Activated T-helper 17 cell treated with anti-CD3 and anti-CD28 coated beads, Interleukin-2, amount 50 U/mL, for 72 hours (primary cell): ENCODE measurements around the gene CDHR2. TPM values are rescaled to one million over a fixed set of nuclear protein-coding genes. Genes with fewer than 3 reads are reported as not detected.
A peak's percentile ranks its signal among the peaks of the same experiment; 100 is the strongest.
"Not testable (repeated sequence)": the region's sequence is repeated elsewhere in the genome, so short reads cannot be mapped to it uniquely, and the experiment has no call there.

Experiments used
- ATAC-seq: fragments of 150-1000 bp; cut with Tn5 transposase; replicated peaks from 2 replicates; pipeline ENCODE4 v1.10.0; 2021; ENCODE audit warnings: mild to moderate bottlenecking, moderate library complexity
- H3K27ac Mint-ChIP-seq: one replicate; pipeline ENCODE4 v1.8.0; 2022; ENCODE audit warnings: mixed read lengths
- H3K27me3 Mint-ChIP-seq: one replicate; pipeline ENCODE4 v1.8.0; 2022; ENCODE audit warnings: mixed read lengths
- H3K36me3 Mint-ChIP-seq: one replicate; pipeline ENCODE4 v1.8.0; 2022; ENCODE audit warnings: low read depth, mild to moderate bottlenecking, mixed read lengths
- H3K4me1 Mint-ChIP-seq: one replicate; pipeline ENCODE4 v1.8.0; 2022; ENCODE audit warnings: mixed read lengths
- H3K4me3 Mint-ChIP-seq: one replicate; pipeline ENCODE4 v1.8.0; 2022; ENCODE audit warnings: mild to moderate bottlenecking, mixed read lengths
- H3K9me3 Mint-ChIP-seq: one replicate; pipeline ENCODE4 v1.8.0; 2022; ENCODE audit warnings: mixed read lengths
- total RNA-seq, 2 donors: library from RNA; stranded (reverse); gene quantifications; one replicate each; pipeline ENCODE4 v1.2.3, GENCODE V29; 2022

The CDHR2 gene
- total RNA-seq, 2 donors from 2014 or later: 0.50 to 0.69 TPM

DNA sequence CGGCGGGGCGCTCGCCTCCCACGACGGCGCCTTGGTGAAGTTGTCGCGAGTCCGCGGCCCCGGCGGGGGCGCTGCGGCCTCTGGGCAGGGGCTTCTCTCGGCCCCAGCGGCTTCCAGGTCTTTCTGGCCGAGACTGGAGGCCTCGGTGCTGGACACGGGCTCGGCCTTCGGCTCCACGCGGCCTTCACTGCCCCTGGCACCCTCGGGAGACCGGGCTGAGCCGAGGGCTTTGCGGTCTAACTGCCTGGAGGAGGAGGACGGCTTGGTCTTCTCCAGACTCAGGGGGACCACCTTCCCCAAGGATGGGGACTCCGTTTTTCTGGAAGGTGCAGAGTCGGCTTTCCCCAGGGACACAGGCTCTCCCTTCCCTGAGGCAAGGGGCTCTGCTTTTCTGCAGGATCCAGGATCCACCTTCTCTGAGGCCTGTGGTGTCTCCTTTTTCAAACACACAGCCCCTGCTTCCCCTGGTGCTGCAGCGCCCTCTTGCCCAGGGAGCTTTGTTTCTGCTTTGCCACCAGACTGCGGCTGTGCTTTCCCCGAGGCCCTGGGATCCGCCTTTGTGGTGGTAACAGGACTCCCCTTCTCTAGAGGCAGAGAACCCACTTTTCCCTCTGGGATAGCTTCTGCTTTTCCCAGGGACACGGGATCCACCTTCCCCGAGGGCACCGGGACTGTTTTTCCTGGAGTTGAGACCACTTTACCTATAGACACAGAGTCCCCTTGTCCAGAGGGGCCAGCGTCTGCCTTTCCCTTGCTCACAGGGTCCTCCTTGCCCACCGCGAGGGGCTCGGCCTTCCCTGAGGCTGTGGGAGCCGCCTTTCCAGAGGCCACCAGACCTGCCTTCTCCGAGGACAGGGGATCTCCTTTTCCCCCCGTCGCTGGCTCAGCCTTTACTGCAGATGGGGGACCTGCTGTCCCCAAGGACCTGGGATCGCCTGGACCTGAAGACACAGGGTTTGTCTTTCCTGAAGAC, 48.6 kb downstream of the CDHR2 start:
- no peak for ATAC-seq
- peaks cover 7% of the 10 kb centered on the region for H3K4me1 Mint-ChIP-seq
- no peak overlapping the region for H3K27ac Mint-ChIP-seq
- H3K36me3 Mint-ChIP-seq: peaks cover 6% of the 10 kb centered on the region
- H3K9me3 Mint-ChIP-seq: no peaks in the 10 kb centered on the region
- no peaks in the 10 kb centered on the region for H3K27me3 Mint-ChIP-seq
- H3K4me3 Mint-ChIP-seq: peak overlapping the region; percentile 42

DNA sequence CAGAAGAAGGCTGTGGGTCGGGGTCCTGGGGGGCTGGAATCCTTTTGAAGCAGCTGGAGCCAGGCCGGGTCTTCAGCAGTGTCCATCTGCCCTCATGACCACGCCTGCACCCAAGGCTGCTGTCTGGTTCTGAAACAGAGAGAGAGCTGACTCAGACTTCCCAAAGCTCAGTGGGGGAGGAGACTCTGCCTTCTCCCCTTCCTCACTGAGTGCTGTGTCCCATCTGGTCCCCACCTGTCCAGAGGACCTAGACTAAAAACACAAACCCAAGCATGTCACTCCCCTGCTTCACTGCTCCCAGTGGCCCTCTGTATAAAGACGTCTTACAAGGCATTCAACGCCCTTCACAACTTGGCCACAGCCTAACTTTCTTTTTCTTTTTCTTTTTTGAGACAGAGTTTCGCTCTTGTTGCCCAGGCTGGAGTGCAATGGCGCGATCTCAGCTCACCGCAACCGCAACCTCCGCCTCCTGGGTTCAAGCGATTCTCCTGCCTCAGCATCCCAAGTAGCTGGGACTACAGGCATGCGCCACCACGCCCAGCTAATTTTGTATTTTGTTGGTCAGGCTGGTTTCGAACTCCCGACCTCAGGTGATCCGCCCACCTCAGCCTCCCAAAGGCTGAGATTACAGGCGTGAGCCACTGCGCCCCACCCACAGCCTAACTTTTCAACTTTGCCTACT, 50.7 kb downstream of the CDHR2 start:
- H3K36me3 Mint-ChIP-seq, H3K4me1 Mint-ChIP-seq, H3K27me3 Mint-ChIP-seq, H3K9me3 Mint-ChIP-seq: not testable (repeated sequence)
- H3K27ac Mint-ChIP-seq: peak overlapping the region; percentile 63
- peak overlapping the region; percentile 10 for H3K4me3 Mint-ChIP-seq
- ATAC-seq: peak; percentile 44

DNA sequence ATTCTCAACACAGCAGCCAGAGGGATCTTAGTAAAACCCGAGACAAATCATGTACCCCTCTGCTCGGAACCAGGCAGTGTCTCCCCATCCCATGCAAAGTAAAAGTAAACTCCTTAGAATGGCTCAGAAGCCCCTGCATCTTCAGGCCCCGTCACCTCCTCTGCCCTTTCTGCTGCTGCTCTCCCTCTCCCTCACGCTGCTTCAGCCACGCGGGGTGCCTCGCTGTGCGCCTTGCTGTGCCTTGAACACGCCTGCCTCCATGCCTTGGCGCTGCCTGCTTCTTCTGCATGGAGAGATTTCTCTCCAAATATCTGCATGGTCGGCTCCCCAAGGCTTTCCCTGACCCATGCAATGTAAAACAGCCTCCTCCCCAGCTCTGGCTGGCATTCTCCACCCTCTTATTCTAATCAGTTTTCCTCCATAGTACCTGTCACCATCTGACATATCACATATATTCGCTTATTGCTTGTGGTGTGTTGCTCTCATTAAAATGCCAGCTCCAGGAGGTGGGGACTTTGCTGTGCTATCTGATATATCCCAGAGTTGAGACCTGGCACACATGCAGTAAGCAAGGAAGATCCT, 52.9 kb downstream of the CDHR2 start:
- H3K27ac Mint-ChIP-seq: no peak overlapping the region
- H3K9me3 Mint-ChIP-seq: no peaks in the 10 kb centered on the region
- H3K27me3 Mint-ChIP-seq: no peaks in the 10 kb centered on the region
- H3K4me1 Mint-ChIP-seq: peaks cover 7% of the 10 kb centered on the region
- H3K36me3 Mint-ChIP-seq: peaks cover 6% of the 10 kb centered on the region
- no peak overlapping the region for H3K4me3 Mint-ChIP-seq
- no peak for ATAC-seq

DNA sequence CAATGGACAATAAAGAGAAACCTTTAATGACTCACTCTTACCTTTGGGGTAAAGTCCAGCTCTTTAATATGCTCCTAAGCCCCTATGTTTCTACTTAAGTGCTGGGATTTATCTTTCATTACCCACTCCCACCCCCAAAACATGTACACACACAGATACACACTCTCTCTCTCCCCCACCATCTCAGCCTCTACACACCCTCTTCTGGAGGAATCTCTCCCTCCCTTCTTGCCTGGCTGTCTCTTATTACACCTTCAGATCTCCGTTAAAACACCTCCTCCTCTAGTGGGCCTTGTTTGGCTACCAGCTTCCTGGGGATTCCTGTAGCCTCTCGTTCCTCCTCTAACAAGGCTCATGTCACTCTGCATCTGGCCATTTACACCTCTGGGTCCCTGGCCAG, 53.9 kb downstream of the CDHR2 start:
- Mint-ChIP-seq H3K9me3 (no peaks in the 10 kb centered on the region), H3K27me3 (no peaks in the 10 kb centered on the region), H3K27ac (no peak overlapping the region), H3K4me3 (no peak overlapping the region), H3K4me1 (peaks cover 7% of the 10 kb centered on the region), H3K36me3 (peaks cover 6% of the 10 kb centered on the region)
- no peak for ATAC-seq

DNA sequence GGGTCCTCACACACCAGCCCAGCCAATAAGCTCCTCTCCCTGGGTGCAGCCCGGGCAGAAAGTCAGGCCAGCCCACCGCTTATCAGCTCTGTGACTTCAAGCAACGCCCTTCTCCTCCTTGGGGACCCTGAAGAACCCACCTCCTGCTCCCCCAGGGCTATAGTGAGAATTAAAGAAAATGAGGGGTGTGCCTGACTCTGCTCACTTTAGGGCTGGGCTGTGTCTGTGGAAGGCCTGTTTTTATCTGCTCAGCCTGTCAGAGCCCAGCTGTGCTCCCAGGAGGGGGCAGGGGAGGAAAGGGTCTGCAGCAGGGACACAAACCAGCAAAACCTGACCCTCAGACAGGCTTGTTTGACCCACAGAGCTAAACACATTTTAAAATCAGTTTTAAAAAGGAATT, 56.9 kb downstream of the CDHR2 start:
- Mint-ChIP-seq H3K4me1 (peaks cover 8% of the 10 kb centered on the region), H3K9me3 (no peaks in the 10 kb centered on the region)

DNA sequence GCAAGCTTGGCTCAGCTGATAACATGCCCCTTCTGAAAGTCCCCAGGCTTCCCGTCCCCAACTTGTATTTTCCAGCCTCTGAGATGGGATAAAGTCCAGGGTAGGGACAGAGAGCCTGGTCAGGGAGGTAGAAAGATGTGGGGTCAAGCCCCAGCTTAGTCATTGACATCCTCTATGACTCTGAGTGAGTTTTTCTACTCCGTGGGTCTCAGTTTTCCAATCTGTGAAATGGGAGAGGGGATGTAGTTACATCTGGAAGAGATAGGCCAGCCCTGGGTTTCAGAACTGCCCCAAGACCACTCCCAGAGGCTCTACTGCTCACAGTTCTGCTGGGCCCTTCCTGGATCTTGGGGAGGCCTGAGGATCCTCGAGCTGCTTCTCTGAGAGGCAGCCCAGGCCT, 57.7 kb downstream of the CDHR2 start:
- Mint-ChIP-seq H3K27me3 (peaks cover 5% of the 10 kb centered on the region), H3K9me3 (no peaks in the 10 kb centered on the region), H3K36me3 (peaks cover 7% of the 10 kb centered on the region), H3K4me1 (peaks cover 13% of the 10 kb centered on the region), H3K27ac (no peak overlapping the region), H3K4me3 (no peak overlapping the region)
- no peak for ATAC-seq

More for the DNA sequence above, 56.9 kb downstream of the CDHR2 start:
- H3K36me3 Mint-ChIP-seq: peaks cover 7% of the 10 kb centered on the region
- H3K27ac Mint-ChIP-seq: no peak overlapping the region
- no peak for ATAC-seq
- H3K27me3 Mint-ChIP-seq: no peaks in the 10 kb centered on the region
- H3K4me3 Mint-ChIP-seq: no peak overlapping the region

DNA sequence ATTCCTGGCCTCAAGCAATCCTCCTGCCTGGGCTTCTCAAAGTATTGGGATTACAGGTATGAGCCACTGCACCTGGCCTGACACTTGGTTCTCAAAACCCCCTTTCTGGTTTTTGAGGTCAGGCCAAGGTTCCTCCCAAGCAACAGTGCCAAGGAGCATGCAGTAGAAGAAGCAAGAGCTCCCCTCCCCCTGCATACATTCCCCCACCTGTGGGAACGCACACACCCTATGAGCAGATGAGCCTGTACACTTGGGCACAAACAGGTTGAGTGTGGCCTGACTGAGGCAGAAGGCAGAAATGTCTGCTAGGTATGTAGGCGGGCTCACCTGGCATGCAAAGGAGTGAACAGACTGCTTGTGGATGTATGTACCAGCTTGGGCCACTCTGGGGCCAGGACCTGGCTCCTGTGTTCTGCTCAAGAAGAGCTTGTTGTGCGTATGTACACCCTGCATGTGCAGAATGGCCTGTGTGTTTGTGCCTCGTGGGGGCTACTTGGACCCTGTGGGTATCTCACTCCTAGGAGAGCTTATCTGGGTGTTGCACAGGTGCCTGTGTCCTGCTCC, 59.1 kb downstream of the CDHR2 start:
- Mint-ChIP-seq H3K36me3 (peaks cover 7% of the 10 kb centered on the region), H3K4me1 (peaks cover 13% of the 10 kb centered on the region), H3K9me3 (no peaks in the 10 kb centered on the region), H3K27ac (no peak overlapping the region), H3K27me3 (peaks cover 11% of the 10 kb centered on the region), H3K4me3 (peak overlapping the region; percentile 93)
- no peak for ATAC-seq

DNA sequence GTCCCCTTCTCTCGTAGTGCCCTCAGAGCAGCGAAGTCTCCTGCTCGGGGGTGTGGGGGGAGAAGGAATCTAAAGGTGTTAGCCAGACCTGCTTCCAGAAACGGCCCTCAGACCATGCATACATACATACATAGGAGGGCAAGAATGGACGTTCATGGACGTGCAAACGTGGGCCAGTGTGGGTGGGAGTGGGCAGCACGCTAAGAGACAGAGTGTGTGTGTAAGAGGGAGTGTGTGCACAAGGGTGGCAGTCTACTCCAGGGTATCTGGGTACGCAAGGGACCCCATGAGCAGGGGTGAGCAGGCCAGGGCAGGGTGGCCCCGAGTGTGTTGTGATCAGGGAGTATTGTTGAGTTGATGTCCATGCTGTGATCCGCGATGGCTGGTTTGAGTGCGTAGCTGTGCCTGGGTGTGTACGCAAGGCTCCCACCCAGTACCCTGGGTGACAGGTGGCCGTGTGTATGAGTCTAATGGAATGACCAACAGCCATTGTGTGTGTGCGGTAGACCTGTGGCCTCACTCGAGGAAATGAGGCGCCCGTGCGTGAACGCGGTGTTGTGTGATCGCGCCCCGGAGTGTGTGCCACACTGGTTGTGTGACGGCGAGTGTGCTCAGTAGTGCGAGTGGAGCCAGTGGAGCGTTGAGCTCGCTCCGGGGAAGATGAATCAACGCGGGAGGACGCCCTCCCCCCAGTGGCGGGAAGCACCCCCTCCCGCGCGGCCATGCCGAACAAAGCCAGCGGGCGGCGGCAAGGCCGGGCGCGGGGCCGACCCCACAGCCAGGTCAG, 60.0 kb downstream of the CDHR2 start:
- H3K9me3 Mint-ChIP-seq: no peaks in the 10 kb centered on the region
- H3K36me3 Mint-ChIP-seq: peaks cover 7% of the 10 kb centered on the region
- H3K27ac Mint-ChIP-seq: peak overlapping the region; percentile 81
- H3K27me3 Mint-ChIP-seq: peaks cover 15% of the 10 kb centered on the region
- ATAC-seq: peak; percentile 34
- peaks cover 13% of the 10 kb centered on the region for H3K4me1 Mint-ChIP-seq
- peak overlapping the region; percentile 93 for H3K4me3 Mint-ChIP-seq

DNA sequence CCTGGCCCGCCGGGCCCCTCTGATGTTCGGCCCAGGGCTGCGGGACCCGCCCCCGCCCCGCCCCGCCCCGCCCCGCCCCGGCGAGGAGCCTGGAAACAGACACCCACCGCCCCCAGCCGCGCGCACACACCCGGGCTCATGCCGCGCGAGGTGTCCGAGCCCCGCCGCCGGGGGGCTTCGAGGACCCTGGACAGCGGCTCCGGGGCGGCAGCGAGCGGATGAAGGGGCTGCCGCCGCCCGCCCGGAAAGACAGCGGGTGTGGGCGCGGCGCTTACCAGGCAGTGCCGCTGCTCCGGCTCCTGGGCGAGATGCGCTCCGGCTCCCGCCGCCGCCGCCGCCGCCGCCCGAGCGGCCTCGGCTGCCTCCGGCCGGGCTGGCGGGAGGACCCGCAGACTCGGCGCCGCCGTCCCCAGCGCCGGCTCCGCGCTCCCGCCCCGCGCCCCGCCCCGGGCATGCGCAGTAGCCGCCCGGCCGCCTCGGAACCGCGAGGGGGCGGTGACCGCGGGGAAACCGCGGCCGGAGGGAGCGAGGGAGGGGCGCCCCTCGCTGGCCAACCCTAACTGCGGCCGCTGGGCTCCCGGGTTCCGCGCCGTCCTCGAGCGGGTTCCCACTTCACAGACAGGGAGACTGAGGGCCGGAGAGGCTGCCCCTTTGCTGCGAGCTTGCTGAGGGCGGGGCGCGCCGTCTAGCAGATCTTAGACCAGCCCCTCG, 60.7 kb downstream of the CDHR2 start, which contains the start of gene GPRIN1:
Gene GPRIN1 (minus strand): TSS at position 433 of the 711 bp plus-strand sequence. CDS start 10,322 bp downstream, outside the sequence.
- peaks cover 7% of the 10 kb centered on the region for H3K36me3 Mint-ChIP-seq
- H3K27ac Mint-ChIP-seq: peak within 1 kb of the TSS; percentile 81
- no peaks in the 10 kb centered on the region for H3K9me3 Mint-ChIP-seq
- peak; percentile 81 for ATAC-seq
- H3K27me3 Mint-ChIP-seq: peaks cover 16% of the 10 kb centered on the region
- peak within 1 kb of the TSS; percentile 93 for H3K4me3 Mint-ChIP-seq
- peaks cover 13% of the 10 kb centered on the region for H3K4me1 Mint-ChIP-seq

DNA sequence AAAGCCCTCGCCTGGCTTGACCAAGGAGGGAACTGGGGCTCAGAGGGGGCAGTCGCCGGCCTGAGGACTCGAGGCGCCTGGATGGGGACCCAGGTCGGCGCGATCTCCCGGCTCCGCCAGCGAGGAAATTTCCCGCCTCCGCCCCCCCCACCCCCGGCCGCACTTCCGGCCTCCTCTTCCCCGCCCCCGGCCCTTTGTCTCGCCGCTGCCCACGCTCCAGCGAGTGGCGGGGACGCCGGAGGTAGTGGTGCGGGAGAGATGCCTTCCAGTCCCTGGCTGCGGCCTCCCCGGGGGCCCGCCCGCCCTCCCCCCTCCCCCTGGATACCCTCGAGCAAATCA, 61.3 kb downstream of the CDHR2 start:
- peak; percentile 2 for ATAC-seq
- H3K27ac Mint-ChIP-seq: no peak overlapping the region

DNA sequence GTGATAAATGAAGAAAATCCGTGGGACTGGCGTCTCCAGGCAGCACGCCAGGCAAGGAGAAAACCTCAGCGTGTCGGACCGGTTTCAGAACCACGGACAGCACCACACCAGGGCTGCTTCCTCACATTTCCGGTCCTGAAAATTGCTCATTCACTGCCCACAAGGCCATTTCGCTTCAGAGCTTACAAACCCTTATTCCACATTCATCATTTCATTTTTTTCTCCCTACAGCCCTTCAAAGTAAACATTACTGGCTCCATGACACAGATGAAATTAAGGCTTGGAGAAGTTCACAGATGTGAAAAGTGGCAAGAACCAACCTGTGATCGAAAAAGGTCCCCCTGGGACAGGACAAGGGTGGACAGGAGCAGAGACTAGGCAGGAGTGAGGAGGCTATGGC, 62.3 kb downstream of the CDHR2 start:
- peaks cover 17% of the 10 kb centered on the region for H3K27me3 Mint-ChIP-seq
- ATAC-seq: peak; percentile 30
- H3K9me3 Mint-ChIP-seq: no peaks in the 10 kb centered on the region
- peaks cover 13% of the 10 kb centered on the region for H3K4me1 Mint-ChIP-seq
- no peak overlapping the region for H3K27ac Mint-ChIP-seq
- H3K4me3 Mint-ChIP-seq: no peak overlapping the region
- peaks cover 7% of the 10 kb centered on the region for H3K36me3 Mint-ChIP-seq

More for the DNA sequence above, 61.3 kb downstream of the CDHR2 start:
- H3K27me3 Mint-ChIP-seq: peaks cover 16% of the 10 kb centered on the region
- no peaks in the 10 kb centered on the region for H3K9me3 Mint-ChIP-seq
- H3K4me1 Mint-ChIP-seq: peaks cover 13% of the 10 kb centered on the region
- H3K36me3 Mint-ChIP-seq: peaks cover 7% of the 10 kb centered on the region
- H3K4me3 Mint-ChIP-seq: peak overlapping the region; percentile 73

DNA sequence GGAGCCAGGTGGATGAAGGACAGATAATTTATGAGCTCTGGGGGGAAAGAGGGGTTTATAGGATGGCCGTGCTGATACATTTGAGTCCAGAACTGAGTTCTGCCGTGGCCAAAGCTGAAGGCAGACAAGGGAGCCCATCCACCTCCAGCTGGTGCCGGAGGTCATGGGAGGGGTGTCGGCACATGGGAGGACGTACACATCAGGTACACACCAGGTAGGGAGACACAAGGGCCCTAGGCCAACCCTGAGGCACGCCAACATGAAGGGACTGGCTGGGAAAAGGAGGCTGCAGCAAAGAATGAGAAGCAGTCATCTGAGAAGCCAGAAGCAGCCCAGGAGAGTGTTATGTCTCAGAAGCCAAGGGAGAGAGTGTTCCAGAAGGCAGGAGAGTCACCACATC, 62.9 kb downstream of the CDHR2 start:
- Mint-ChIP-seq H3K36me3 (peaks cover 7% of the 10 kb centered on the region), H3K4me1 (peaks cover 13% of the 10 kb centered on the region), H3K27me3 (peaks cover 21% of the 10 kb centered on the region), H3K27ac (no peak overlapping the region), H3K9me3 (no peaks in the 10 kb centered on the region), H3K4me3 (no peak overlapping the region)
- ATAC-seq: no peak

DNA sequence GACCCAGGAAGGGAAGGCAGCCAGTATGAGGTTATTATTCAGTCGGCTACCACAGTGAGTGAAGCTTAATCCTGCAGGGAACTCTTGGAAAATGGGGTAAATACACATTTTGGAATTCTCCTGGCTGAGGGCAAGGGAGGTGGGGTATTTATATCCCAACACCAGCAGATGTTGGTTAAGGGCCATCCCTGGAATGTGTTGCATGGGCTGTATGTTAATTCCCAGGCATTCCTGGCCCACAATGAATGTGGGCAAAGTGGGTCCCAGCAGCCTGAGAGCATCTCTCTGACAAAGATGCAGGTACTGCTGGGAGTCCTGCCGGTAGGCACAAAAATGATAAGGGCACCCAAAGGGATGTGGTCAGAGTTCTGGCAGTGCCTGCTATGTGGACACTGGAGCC, 63.7 kb downstream of the CDHR2 start:
- H3K9me3 Mint-ChIP-seq: no peaks in the 10 kb centered on the region
- peaks cover 27% of the 10 kb centered on the region for H3K27me3 Mint-ChIP-seq
- no peak overlapping the region for H3K4me3 Mint-ChIP-seq
- H3K4me1 Mint-ChIP-seq: peaks cover 13% of the 10 kb centered on the region
- peaks cover 7% of the 10 kb centered on the region for H3K36me3 Mint-ChIP-seq
- ATAC-seq: no peak
- no peak overlapping the region for H3K27ac Mint-ChIP-seq
